HG02852 (cell line): Measurements from ENCODE around the gene KCNJ18.
"Not testable (repeated sequence)": the region's sequence is repeated elsewhere in the genome, so short reads cannot be mapped to it uniquely, and the experiment has no call there.

Experiments used
- ATAC-seq: cut with Tn5 transposase; IDR thresholded peaks from one replicate; pipeline ENCODE4 v1.9.1; 2021; ENCODE audit warnings: mild to moderate bottlenecking, moderate library complexity; ENCODE audit not compliant: unreplicated experiment

Gene KCNJ18

GRCh38 chr17:21702029-21702428, 9.7 kb downstream of the KCNJ18 start:
- ATAC-seq, result not testable (repeated sequence)

GRCh38 chr17:21702521-21702920, 10.2 kb downstream of the KCNJ18 start:
- not testable (repeated sequence) for ATAC-seq

GRCh38 chr17:21702940-21703640, 10.8 kb downstream of the KCNJ18 start:
- not testable (repeated sequence) for ATAC-seq

GRCh38 chr17:21703891-21704872, 11.9 kb downstream of the KCNJ18 start:
- not testable (repeated sequence) for ATAC-seq

GRCh38 chr17:21705021-21705601, 12.8 kb downstream of the KCNJ18 start:
- ATAC-seq, result no peak

GRCh38 chr17:21705746-21706145, 13.4 kb downstream of the KCNJ18 start:
- ATAC-seq, result not testable (repeated sequence)

- ATAC-seq, result not testable (repeated sequence)
Observed at GRCh38 chr17:21706546-21706945, 14.2 kb downstream of the KCNJ18 start.

GRCh38 chr17:21707131-21707530, 14.8 kb downstream of the KCNJ18 start:
- ATAC-seq, result not testable (repeated sequence)

- ATAC-seq, result not testable (repeated sequence)
Observed at GRCh38 chr17:21707711-21708611, 15.6 kb downstream of the KCNJ18 start.

GRCh38 chr17:21708612-21709535, 16.6 kb downstream of the KCNJ18 start:
- ATAC-seq, result not testable (repeated sequence)

GRCh38 chr17:21709994-21710393, 17.7 kb downstream of the KCNJ18 start:
- not testable (repeated sequence) for ATAC-seq

GRCh38 chr17:21710486-21710885, 18.2 kb downstream of the KCNJ18 start:
- ATAC-seq, result not testable (repeated sequence)

- ATAC-seq, result no peak
Observed at GRCh38 chr17:21711182-21711581, 18.9 kb downstream of the KCNJ18 start.

GRCh38 chr17:21713020-21713419, 20.7 kb downstream of the KCNJ18 start:
- not testable (repeated sequence) for ATAC-seq

GRCh38 chr17:21713631-21714030, 21.3 kb downstream of the KCNJ18 start:
- ATAC-seq, result not testable (repeated sequence)

- ATAC-seq, result not testable (repeated sequence)
Observed at GRCh38 chr17:21714676-21715075, 22.4 kb downstream of the KCNJ18 start.

- not testable (repeated sequence) for ATAC-seq
Observed at GRCh38 chr17:21715877-21716276, 23.6 kb downstream of the KCNJ18 start.

- ATAC-seq, result not testable (repeated sequence)
Observed at GRCh38 chr17:21718971-21719370, 26.6 kb downstream of the KCNJ18 start.
